ENCODE measurements around the gene LRCH2. TPM values are rescaled to one million over a fixed set of nuclear protein-coding genes. Genes with fewer than 3 reads are reported as not detected.

The LRCH2 gene
- total and polyA plus RNA-seq, 10 donors, result 0.39 to 4.0 (median 2.8) TPM

DNA sequence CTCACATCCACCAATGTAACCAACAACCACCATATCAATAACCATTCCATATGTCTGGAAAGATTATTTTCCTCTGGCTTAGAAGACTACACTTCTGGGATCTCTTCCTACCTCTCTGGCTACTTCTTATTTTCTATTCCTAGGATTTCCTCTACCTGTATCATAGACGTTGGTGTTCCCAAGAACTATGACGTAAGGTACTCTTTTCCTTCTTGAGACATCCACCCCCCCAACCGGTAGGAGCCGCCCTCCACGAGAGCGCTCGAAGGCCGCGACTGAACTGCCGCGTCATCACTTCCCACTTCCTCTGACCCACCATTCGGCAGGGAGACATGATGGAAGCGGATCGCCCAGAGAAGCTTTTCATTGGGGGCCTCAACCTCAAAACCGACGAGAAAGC, 44.8 kb downstream of the LRCH2 start, which contains the start of gene RBMXL3:
RBMXL3 (plus strand) TSS at position 301 of the 400 bp plus-strand sequence; CDS start at position 333, 32 bp downstream.
- TF ChIP-seq POLR2AphosphoS5 (IDR thresholded peaks at IDR 0.05) (no peak), POLR2A (IDR thresholded peaks at IDR 0.05) (no peak)
- TF ChIP-seq, protein P1, sequence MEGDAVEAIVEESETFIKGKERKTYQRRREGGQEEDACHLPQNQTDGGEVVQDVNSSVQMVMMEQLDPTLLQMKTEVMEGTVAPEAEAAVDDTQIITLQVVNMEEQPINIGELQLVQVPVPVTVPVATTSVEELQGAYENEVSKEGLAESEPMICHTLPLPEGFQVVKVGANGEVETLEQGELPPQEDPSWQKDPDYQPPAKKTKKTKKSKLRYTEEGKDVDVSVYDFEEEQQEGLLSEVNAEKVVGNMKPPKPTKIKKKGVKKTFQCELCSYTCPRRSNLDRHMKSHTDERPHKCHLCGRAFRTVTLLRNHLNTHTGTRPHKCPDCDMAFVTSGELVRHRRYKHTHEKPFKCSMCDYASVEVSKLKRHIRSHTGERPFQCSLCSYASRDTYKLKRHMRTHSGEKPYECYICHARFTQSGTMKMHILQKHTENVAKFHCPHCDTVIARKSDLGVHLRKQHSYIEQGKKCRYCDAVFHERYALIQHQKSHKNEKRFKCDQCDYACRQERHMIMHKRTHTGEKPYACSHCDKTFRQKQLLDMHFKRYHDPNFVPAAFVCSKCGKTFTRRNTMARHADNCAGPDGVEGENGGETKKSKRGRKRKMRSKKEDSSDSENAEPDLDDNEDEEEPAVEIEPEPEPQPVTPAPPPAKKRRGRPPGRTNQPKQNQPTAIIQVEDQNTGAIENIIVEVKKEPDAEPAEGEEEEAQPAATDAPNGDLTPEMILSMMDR (IDR thresholded peaks at IDR 0.05 in 8 of 11, conservative IDR thresholded peaks at IDR 0.05 in 3 of 11), result no peak
- no peak within 1 kb of the TSS for H3K27ac ChIP-seq
- peaks cover 0 to 21% (median 15%) of the 10 kb centered on the region in 8 donors for H3K9me3 ChIP-seq
- H3K36me3 ChIP-seq, result no peaks in the 10 kb centered on the region
- H3K4me1 ChIP-seq, result no peaks in the 10 kb centered on the region
- no peak for DNase-seq
- no peaks in the 10 kb centered on the region for H3K27me3 ChIP-seq (replicated peaks in 1 of 7)
- intact Hi-C loops (cut with DNase I; ENCODE audit: low total_unique reads), result no loop called here
- 94 to 98% (median 95%) methylated on average over 11 to 16 of the region's 16 CpGs for WGBS, 5 donors
- H3K4me3 ChIP-seq, result no peak within 1 kb of the TSS

DNA sequence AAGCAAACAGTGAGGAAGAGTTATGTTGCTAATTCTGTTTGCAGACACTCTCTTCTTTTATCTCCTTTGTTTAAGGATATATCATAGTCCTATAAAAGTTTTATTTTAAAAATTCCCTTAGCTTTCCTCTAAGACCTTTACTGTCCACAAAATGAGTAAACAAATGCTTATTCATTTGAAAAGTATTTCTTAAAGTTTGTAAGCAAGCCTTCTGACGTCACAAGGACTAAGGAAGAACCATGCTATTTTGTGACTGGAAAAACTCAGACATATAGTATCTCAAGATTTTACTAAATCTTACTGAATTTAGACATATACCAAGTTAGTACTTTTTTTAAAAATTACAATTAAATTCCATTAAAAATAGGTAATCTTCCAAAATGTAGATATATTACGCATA, 49.9 kb downstream of the LRCH2 start:
- WGBS, 5 donors, result 79 to 98% (median 90%) methylated on average over 2 of the region's 2 CpGs
- Histone ChIP-seq H3K9me3 (no peaks in the 10 kb centered on the region), H3K27me3 (replicated peaks in 1 of 7) (no peaks in the 10 kb centered on the region), H3K27ac (no peak overlapping the region), H3K4me1 (no peaks in the 10 kb centered on the region), H3K36me3 (no peaks in the 10 kb centered on the region), H3K4me3 (no peak overlapping the region)
- intact Hi-C loops (cut with DNase I; ENCODE audit: low total_unique reads), result no loop called here
- DNase-seq, result no peak
- TF ChIP-seq, protein P1 (IDR thresholded peaks at IDR 0.05 in 8 of 11, conservative IDR thresholded peaks at IDR 0.05 in 3 of 11), result no peak
- TF ChIP-seq POLR2A (IDR thresholded peaks at IDR 0.05) (no peak), POLR2AphosphoS5 (IDR thresholded peaks at IDR 0.05) (no peak)

DNA sequence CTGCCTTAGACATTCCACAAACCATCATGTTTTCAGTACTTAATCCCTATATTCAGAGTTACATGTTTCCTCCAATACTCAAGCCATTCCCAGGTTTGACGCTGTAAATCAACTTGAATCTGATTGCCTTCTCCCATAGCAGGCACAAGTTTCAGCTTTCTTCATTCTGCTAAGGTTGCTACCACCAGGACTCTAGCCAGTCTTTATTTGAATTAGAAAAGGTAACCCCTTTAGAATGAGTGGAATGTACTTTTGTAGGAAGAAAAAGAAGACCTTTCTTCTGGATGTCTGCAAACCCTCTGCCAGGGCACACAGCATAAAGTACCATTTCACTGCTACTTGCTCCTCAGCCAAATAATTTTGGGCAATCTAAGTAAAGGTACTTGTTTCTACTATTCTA, 55.4 kb downstream of the LRCH2 start:
- WGBS, 5 donors, result 48 to 96% (median 81%) methylated on average over 1 of the region's 1 CpG
- H3K36me3 ChIP-seq, result no peaks in the 10 kb centered on the region

DNA sequence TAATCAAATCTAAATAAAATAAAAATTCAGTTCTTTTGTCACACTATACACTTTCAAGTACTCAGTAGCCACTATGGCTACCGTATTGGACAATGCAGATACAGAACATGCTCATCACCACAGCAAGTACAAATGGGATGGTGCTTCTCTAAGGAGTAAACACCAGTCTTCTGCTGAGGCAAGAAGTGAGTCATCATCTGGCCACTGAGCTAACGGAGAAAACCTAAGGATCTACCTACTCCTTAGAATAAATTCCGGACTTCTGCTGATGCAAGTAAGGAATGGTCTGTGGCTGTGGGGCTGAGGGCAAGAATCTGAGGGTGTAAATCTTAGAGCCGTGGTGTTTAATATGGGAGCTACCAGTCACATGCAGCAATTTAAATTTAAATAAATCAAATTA, 56.0 kb downstream of the LRCH2 start:
- intact Hi-C loops (cut with DNase I; ENCODE audit: low total_unique reads), result no loop called here
- no peaks in the 10 kb centered on the region for H3K4me1 ChIP-seq
- TF ChIP-seq POLR2AphosphoS5 (IDR thresholded peaks at IDR 0.05) (no peak), POLR2A (IDR thresholded peaks at IDR 0.05) (no peak)
- TF ChIP-seq, protein P1 (IDR thresholded peaks at IDR 0.05 in 8 of 11, conservative IDR thresholded peaks at IDR 0.05 in 3 of 11), result no peak
- H3K36me3 ChIP-seq, result no peaks in the 10 kb centered on the region
- no peaks in the 10 kb centered on the region for H3K9me3 ChIP-seq
- no peaks in the 10 kb centered on the region for H3K27me3 ChIP-seq (replicated peaks in 1 of 7)
- no peak overlapping the region for H3K27ac ChIP-seq
- DNase-seq, result no peak
- 79 to 94% (median 89%) methylated on average over 4 of the region's 4 CpGs for whole genome bisulfite sequencing, 5 donors
- H3K4me3 ChIP-seq, result no peak overlapping the region

More for the DNA sequence above, 55.4 kb downstream of the LRCH2 start:
- no peaks in the 10 kb centered on the region for H3K4me1 ChIP-seq
- H3K9me3 ChIP-seq, result no peaks in the 10 kb centered on the region
- no peak for DNase-seq
- H3K27me3 ChIP-seq (replicated peaks in 1 of 7), result no peaks in the 10 kb centered on the region
- H3K4me3 ChIP-seq, result no peak overlapping the region
- TF ChIP-seq POLR2A (IDR thresholded peaks at IDR 0.05) (no peak), POLR2AphosphoS5 (IDR thresholded peaks at IDR 0.05) (no peak)
- TF ChIP-seq, protein P1 (IDR thresholded peaks at IDR 0.05 in 8 of 11, conservative IDR thresholded peaks at IDR 0.05 in 3 of 11), result no peak
- intact Hi-C loops (cut with DNase I; ENCODE audit: low total_unique reads), result no loop called here
- no peak overlapping the region for H3K27ac ChIP-seq
